Stimulated activated CD8-positive, alpha-beta memory T cell treated with anti-CD3 and anti-CD28 coated beads, Interleukin-15, amount 100 ng/mL, for 1 hour (primary cell): ENCODE measurements around the gene CEP192.

Source experiments
- DNase-seq: peaks from one replicate; pipeline ENCODE4 v3.0.0-alpha.2; 2020; ENCODE audit warnings: low read depth

Gene CEP192

DNA sequence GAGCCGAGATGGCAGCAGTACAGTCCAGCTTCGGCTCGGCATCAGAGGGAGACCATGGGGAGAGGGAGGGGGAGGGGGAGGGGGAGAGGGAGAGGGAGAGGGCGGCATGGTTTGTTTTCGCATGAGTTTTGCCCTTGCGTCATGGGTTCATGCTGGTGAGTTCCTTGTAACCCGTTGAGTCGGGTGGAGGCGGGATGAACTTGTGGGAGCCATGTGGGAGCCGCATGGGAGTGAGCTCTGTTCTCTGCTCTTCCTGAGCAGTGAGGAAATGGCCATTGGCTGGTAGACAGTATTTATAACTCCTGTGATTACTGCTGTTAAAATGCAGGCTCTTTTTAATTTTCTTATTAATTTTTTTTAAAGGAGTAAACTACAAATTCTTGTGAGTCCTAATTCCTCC lies 108.0 kb downstream of the CEP192 start:
- DNase-seq: no peak

DNA sequence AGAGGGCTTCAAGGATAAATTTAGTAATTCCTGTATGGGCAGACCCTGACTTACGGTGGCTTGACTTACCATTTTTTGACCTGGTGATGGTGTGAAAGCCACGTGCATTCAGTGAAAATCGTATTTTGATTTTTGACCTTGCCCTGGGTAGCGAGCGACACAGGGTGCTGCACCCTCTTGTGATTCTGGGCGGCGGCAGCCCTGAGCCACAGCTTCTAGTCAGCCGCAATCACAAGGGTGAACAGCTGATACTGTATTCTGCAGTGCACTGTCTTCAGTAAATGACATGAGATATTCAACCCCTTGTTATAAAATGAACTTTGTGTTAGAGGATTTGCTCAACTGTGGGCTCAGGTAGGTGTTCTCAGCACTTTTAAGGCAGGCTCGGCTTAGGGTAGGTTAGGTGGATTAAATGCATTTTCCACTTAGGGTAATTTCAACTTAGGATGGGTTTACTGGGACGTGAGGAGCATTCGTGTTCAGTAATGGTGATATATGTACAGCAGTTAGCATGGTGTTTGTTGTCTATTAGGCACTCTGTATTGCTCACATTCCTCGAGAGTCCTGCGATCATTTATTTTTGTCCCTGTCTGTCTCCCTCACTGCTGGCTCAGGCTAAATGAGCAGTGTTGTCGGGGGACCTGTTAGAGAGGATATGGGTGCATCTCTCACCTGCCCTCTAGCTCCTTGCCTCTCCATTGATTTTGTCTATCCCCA lies 109.9 kb downstream of the CEP192 start:
- no peak for DNase-seq

DNA sequence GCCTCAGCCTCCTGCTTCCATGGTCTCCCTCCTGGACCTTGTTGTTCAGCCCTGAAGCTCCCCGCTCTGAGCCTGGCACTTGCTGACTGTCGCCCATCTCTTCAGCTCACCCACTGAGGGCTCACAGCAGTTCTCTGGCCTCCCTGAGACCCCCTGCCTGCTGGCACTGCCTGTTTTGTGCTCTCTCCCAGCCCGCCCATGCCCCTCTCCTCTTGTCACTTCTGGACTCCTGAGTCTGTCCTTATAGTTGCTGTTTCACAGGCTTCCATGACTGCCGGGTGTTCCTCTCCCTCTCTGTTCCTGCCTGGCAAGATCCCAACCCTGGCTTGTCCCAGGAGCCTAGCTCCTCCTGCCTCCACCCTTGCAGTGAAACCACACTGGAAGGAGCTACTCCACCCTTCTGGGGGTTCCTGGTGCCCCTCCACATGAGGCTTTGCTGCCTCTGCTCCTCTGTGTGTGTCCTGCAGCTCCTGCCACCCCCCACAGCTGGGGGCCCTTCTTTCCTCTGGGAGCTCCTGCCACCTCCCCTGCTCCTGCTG lies 110.6 kb downstream of the CEP192 start:
- no peak for DNase-seq

DNA sequence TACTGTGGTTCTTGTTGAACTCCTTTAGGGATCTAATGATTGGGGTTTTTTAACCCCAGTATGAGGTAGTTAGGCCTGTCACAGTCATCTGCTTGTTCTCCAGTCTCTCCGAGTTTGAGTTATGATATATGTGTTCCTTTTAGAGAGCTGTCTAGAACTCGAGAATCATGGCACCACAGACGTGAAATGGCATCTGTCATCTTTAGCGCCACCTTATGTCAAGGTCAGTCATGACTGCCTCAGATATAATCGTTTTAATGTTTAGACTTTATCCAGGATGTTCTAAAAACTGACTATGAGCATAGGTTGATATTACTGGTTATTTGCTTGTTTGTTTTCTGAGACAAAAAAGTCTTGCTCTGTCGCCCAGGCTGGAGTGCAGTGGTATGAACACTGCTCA lies 112.2 kb downstream of the CEP192 start:
- no peak for DNase-seq

DNA sequence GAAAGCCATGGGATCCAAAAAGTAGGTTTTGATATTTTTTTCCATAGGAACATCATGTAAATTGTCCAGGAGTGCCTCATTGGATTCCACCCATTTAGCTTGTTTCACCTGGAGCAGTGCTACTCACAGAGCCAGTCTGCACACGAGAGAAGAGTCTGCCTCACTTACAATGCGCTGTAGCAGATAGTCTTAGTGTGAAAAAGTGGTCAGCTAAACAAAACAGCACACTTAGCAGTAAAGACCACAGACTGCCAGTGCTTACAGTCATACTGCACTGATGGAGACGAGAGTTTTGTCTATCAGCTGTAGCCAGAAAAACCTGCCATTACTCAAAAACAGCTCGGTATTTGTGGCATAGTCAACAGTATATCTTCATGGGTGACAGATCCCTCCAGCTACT lies 113.9 kb downstream of the CEP192 start:
- DNase-seq: no peak

DNA sequence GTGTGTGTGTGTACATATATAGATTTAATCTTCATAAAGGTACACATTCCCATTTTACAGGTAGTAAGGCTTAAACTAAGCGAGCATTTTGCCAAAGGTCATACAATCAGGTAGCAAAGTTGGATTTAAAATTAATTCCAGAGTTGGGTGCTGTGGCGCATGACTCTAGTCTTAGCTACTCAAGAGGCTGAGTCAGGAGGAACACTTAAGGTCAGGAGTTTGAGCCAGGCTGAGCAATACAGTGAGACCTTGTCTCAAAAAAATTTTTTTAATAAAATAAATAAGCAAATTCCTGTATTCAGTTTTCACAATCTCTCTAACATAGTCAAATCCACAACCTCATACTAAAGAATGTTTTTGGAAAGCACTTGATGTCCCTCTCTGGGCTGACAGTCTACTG lies 115.9 kb downstream of the CEP192 start:
- no peak for DNase-seq

DNA sequence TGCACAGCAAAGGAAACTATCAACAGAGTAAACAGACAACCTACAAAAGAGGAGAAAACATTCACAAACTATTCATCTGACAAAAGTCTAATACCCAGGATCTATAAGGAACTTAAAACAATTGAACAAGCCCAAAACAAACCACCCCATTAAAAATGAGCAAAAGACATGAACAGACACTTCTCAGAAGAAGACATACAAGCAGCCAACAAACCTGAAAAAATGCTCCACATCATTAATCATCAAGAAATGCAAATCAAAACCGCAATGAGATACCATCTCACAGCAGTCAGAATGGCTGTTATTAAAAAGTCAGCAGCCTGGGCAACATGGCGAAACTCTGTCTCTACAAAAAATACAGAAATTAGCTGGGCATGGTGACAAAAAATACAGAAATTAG lies 117.2 kb downstream of the CEP192 start:
- no peak for DNase-seq

DNA sequence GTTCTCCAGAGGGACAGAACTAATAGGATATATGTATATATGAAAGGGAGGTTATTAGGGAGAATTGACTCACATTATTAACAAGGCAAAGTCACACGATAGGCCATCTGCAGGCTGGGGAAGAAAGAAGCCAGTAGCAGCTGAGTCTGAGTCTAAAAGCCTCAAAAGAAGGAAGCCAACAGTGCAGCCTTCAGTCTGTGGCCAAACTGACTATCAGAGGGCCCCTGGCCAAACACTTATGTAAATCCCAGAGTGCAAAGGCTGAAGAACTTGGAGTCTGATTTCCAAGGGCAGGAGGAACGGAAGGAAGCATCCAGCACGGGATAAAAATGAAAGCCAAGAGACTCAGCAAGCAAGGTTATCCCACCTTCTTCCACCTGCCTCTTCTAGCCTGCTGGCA lies 119.4 kb downstream of the CEP192 start:
- DNase-seq: no peak

DNA sequence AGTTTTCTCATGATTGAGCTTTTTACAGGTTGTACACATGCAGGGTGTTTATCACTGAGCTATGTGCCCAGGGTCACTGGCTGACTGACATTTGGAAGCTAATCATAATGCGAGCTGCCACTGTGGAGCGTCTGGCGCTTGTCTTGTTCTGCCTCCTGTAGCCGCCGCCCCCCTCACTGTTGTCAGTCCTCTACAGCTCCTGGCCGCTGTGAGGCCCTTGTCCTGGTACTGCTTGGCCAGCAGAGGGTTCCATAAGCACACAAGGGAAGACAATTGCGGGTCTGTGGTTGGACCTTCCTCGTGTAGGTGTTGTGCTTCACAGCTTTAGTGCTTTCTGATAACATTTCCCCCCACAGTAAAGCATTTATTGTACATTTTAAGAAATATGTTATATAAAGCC lies 121.8 kb downstream of the CEP192 start:
- DNase-seq: no peak

DNA sequence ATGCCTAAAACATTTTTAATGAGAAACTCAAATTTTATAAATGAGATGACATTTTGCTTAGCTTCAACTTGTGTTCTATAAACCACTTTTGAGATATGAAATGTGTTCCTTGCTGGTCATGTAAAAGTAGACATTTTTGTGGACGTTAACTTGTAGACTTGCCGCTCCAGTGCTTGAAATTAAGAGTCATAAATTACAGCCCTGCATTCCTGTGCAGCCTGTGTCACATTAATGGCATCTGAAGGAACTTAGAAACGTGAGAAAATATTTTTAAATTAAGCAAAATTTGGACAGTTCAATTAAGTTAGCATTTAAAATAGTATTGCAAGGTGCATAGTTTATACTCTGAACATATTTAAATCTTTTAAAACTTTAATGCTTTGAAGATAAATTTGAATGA lies 129.1 kb downstream of the CEP192 start:
- DNase-seq: no peak

DNA sequence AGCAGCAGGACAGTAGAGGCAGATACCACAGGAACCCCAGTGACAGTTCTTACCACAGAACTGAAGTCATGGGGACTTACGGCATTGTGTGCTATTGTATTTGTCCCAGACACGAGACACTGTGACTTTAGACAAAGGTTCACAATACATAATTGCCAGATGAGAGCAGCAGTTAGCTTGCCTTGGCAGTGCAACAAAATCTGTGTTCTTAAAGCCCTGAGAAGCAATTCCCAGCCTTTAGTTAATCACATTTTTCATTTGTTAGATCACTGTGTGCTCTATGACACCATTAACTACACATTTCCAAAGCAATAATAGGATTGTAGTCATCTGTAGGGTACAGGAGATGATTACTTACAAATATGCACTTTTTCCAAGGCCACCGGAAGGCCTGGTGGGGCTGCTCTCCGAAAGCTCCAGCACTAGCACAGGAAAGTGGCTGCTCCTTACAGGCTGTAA lies 129.8 kb downstream of the CEP192 start:
- DNase-seq: no peak

DNA sequence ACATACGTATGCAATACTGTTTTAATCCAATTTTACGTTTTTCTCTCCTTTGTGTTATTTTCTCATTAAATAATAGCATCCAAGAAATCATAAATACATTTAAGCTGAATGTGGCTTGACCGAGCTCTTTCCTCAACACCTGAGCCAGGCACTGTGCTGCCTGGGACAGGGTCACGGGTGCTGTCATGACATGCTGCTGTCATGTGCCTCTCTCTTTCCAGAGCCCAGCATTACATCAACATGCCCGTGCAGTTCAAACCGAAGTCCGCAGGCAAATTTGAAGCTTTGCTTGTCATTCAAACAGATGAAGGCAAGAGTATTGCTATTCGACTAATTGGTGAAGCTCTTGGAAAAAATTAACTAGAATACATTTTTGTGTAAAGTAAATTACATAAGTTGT lies 133.2 kb downstream of the CEP192 start:
- no peak for DNase-seq

DNA sequence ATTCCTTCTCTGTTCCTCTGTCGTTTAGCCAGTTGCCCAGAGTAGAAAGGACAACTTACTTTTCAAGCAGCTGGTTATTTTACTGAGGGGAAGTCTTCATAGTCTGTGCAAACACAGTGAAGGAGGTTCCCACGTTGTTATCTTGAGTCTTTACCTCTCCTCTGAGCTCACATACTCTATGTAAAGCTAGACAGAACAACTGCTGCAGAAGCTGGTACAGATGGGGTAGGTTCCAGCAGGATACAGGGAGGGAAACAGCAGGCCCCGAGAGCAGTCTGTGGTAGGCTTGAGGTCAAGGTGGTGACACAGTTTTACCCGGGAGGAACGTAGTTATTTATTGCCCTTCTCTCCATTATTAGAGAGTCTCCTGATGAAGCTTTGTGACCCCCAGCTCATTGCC lies 134.0 kb downstream of the CEP192 start:
- DNase-seq: no peak

DNA sequence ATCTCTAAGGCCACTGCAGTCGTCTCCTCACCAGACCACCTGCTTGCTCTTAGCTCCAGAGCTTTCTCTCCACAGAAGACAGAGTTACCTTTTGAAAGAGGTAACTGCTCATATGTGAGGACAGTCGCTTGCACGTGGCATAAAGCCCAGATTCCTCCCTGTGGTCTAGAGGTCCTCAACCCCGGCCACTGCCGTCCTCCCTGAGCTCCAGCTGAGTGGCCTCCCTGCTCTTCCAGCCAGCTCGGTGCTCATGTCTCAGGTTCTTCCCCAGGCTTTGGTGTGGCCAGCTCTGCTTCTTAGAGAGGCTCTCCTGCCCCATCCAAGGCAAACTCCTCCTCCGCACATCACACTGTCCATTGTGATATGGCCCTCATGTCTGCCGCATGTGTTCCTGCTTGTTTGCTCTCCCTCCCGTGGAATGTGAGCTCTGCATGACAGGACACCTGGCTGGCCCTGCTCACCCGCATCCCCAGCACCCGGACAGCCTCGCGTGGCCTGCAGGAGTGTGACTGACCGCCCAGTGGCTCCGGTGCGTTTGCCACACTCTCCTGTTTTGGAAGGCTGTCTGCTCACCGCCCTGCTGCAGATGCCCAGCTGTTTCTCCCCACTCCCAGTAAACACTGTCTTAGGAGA lies 135.9 kb downstream of the CEP192 start:
- DNase-seq: no peak

DNA sequence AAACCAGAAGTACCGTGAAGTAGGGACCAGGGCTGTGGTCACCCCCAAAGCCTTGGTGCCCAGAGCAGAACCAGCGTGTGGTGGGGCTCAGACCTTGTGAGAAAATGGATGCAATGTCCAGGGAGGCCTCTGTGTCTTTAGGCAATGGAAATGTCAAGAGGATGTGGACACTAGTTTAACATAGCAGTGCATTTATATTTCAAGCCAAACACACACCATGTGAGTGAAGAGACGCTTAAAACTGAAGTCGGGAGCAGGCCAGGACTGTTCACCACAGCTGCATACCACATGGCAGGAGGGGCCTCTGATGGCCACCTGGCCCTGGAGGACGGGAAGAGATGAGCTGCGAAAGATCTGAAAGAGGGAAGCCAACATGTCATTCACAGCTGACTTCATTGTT lies 140.1 kb downstream of the CEP192 start:
- DNase-seq: no peak

DNA sequence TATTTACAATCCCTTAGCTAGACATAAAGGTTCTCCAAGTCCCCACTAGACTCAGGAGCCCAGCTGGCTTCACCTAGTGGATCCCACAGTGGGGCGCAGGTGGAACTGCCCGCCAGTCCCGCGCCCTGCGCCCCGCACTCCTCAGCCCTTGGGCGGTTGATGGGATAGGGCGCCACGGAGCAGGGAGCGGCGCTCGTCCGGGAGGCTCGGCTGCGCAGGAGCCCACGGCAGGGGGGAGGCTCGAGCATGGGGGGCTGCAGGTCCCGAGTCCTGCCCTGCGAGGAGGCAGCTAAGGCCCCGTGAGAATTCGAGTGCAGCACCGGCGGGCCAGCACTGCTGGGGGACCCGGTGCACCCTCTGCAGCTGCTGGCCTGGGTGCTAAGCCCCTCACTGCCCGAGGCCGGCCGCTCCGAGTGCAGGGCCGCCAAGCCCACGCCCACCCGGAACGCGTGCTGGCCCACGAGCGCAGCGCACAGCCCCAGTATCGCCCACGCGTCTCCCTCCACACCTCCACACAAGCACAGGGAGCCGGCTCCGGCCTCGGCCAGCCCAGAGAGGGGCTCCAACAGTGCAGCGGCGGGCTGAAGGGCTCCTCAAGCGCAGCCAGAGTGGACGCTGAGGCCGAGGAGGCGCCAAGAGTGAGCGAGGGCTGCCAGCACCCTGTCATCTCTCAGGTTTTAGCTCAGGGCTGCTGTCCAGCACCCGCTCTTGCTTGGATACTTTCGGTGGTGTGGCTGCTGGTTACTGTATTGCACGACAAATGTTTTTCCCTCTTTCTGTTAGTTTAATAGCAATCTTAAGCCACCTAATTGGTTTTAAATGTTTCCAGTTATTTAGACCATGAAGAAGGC lies 143.6 kb downstream of the CEP192 start:
- no peak for DNase-seq

DNA sequence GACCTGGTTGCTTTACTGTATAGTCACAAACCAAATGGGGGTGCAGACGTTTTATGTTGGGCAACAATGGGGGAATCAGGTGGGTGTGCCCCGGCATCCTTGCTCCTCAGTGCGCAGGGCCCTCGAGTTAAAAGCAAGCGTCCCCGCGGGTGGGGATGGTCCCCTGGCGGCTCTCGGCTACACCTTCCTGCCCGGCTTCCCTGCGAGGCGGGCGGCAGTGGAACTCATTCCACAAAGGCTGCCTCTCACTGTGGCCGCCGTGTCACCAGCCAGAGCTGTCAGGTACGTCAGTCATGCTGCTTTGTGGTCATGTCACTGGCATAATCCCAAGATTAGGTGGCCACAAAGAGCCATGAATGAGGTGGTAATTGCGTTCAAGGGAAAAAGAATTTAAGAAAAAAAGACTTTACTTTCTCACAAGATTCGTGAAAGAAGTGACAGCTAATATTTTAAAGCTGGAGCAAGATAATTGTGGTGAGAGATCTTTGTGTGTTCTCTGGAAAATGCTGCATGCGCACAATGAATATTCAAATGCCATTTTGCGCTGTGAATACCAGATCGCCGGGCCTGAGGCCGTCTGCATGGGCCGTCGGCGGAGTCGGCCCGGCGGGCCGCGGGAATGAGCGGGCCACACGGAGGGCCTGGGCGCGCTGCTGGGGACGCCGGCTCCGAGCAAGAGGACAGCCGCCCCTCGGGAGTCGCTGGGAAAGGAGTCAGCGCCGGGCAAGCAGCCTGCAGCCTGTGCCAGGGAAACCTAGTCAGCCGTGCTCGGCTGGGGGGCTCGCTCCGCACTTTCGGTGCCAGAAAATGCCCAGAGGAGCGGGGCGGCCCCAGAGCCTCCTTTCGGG lies 145.1 kb downstream of the CEP192 start:
- no peak for DNase-seq

DNA sequence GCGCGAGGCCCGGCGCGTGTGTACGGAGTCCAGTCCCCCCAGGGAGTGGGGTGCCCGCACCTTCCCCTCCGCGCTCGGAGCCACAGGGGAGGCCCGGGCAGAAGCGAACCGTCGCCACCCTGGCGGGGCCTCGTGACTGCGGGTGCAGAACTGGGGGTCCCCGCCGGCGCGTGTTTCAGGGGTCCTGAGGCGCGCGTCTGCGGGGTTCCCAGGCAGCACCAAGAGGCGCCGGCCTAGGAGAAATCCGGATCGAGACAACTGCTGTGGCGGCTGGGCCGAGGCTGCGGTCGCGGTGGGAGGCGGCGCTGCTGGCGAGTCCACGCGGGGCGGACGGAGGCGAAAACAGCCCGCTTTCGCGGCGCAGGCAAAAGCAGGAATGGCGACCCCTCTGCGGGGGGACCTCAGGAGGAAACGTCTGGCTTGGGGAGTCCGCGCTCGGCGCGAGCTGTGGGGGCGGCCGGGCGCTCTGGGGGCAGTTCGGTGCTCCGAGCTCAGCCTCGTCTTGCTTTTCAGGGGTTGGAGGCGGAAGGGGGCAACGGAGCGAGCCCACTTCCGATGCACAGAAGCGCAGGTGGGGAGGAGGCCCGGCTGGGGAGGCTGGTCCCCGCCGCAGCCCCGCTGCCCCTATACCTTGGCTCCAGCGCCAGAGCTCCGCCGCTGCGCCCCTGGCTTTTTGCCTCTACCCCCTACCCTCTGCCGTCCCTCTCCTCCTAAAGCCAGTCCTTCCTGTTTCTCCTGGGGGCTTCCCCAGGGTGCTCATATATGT lies 145.9 kb downstream of the CEP192 start:
- DNase-seq: no peak

DNA sequence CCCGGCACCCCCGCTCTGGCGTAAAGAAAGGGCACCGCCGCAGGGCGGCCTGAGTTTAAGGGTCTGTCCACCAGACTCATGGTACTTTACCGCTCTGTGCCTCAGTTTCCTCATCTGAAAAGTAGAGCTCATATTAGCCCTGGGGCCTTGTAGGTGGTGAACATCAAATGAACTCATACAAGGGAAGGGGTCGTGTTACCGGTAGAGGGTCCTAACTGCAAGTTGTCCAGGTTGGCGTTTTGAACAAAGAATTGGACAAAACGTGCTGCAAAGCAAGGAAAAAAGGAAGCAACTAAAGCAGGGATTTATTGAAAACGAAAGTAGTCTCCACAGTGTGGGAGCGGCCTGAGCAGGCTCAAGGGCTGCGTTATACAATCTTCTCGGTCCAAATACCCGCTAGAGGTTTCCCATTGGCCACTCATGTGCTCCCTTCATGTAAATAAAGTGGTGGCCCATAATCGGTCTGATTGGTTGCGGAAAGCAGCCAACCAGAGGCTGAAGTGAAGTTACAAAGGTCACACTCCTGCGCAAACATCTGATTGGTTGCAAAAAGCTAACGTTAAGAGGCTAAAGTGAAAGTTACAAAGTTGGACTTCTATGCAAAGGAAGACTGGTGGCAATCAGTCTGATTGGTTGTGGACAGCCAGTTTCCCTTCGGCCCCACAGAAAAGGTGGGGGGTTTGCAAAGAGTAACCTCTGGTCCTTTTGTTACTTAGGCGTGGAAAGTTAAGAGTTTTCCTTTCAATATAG lies 146.7 kb downstream of the CEP192 start:
- no peak for DNase-seq

DNA sequence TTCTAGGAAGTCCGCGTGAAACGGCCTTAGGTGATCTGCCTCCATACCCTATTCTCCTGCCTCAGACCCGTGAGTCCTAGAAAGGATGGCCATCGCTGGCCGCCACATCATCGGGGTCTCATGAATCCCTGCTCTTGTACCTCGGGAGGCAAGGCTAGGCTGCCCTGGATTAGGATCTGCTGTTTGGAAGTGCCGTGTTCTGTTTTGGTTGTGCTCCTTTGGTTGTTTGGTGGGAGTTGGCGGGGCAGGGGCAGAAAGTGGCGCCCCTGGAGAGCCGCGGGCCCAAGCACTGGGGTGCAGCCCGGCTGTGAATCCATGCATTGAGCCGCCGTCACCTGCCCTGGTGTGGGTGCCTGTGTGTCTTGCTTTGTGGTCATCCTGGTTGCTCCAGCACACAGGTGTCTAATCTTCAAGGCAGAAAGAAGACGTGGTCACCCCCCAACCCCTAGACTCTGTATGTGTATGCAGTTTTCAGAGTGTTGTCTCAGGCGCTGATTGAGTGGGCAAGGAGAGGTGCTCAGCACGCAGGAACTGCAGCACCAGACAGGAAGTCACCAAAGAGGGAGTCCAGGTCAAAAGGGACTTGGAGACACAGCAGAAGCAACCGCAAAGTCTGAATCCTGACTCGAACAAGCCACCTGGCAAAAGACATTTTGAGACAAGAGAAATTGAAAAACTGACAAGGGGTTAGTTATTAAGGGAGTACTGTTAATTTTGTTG lies 147.4 kb downstream of the CEP192 start:
- DNase-seq: no peak
